Left kidney (tissue), 2 donors: ENCODE measurements around the gene FAM163B. TPM values are rescaled to one million over a fixed set of nuclear protein-coding genes. Genes with fewer than 3 reads are reported as not detected.

ENCODE experiments used
- DNase-seq: peaks from one replicate; pipeline ENCODE4 v3.0.0-alpha.2; 2013
- polyA plus RNA-seq: library from polyadenylated mRNA; unstranded; fragments of 120-200 nt; gene quantifications from one replicate; pipeline ENCODE4 v1.2.1, GENCODE V29; 2013; ENCODE audit not compliant: insufficient read length

The FAM163B gene
- polyA plus RNA-seq, 1 donor: 0.12 TPM

DNA sequence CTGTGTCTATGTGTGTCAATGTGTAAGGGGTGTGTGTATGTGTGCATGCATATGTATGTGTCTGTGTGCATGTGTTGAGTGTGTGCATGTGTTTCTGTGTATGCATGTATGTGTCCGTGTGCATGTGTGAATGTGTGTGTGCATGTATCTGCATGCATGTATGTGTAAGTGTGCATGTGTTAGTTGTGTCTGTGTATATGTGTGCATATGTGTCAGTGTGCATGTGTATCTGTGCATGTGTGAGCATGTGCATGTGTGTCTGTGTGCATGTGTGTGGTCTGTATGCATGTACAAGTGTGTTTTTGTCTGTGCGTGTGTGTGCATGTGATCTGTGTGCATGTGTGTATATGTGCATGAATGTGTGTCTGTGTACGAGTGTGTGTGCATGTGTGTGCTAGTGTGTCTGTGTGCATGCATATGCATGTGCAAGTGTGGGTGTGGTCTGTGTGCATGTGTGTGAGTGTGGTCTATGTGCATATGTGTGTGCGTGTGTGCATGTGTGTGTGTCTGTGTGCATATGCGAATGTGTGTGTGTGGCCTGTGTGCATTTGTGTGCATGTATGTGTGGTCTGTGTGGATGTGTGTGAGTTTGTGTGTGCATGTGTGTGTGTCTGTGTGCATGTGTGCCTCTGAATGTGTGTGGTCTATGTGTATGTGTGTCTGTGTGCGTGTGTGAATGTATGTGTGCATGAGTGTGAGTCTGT lies 9.6 kb downstream of the FAM163B start:
- DNase-seq: no peak

DNA sequence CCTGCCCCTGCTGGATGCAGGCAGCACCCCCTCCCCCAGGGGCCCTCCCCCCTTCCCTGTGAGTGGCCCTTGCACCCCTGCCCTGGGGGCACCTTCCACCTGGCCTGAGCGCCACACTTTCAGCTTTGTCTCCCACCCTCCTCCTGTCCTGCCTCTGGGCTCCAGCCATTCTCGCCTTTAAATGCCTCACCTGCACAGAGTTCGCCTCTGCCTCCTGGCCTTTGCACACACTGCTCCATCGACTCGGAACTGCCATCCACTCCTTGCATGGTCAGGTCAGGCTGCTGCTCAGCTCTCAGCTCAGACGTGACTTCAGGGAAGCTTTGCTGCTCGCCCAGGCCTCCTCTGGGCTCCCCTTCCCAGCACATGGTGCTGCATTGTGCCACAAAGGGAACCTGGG lies 10.2 kb downstream of the FAM163B start:
- no peak for DNase-seq

DNA sequence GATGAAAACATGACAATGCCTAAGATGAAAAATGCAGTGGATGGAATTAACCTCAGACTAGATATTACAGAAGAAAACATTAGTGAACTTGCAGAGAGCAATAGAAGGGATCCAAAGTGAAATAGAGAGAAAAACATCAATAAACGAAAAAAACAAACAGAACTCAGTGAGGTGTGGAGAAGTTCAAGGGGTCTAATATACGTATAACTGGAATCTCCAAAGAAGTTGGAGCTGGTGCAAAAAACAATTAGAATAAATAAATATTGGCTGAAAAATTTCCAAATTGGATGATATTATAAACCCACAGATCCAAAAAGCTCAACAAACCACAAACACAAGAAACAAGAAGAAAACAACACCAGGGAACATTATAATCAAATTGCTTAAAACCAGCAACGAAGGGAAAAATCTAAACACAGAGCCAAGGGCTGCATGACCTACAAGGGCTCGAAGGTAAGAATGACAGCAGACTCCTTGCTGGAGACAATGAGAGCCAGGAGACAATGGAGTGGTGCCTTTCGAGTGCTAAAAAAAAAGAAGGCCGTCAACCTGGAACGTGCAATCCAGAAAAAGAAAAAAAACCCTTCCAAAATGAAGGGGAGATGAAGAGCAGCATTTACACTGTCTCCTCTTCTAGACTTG lies 11.8 kb downstream of the FAM163B start:
- DNase-seq: no peak

DNA sequence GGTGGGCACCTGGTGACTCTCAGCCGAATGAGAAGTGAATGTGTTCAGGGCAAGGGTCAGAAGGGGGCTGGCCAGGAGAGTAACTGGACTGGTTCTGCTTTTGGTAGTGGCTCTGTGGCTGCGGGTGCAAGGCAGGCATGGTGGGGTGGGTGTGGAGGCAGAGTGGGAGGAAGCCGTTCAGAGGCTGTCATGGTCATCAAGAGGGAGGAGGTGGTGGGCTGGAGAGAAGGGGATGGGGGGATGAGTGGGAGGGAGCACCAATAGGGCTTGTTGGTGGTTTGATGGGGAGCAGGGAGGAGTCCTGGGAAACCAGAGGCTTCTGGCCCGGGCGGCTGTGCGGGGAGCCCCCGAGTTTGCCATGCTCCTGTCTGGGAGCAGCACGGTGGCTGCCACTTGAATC lies 13.3 kb downstream of the FAM163B start:
- no peak for DNase-seq

DNA sequence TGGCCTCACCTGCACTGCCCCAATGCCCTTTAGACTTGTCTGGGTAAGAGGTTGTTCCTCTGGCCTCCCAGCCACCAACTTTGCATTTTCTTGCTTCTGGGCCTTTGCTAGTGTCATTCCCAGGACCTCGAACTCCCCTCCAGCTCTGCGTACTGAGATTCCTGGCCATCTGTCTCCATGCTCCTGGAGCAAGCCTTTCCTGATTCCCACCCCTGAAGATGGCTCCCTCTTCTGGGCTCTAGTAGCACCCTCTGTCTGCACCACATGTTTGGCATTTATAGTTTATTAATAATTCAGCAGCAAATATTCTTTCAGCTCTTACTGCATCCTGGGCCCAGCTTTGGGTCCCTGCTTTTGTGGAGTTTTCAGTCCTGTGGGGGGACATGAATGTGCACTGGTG lies 14.9 kb downstream of the FAM163B start:
- DNase-seq: no peak

DNA sequence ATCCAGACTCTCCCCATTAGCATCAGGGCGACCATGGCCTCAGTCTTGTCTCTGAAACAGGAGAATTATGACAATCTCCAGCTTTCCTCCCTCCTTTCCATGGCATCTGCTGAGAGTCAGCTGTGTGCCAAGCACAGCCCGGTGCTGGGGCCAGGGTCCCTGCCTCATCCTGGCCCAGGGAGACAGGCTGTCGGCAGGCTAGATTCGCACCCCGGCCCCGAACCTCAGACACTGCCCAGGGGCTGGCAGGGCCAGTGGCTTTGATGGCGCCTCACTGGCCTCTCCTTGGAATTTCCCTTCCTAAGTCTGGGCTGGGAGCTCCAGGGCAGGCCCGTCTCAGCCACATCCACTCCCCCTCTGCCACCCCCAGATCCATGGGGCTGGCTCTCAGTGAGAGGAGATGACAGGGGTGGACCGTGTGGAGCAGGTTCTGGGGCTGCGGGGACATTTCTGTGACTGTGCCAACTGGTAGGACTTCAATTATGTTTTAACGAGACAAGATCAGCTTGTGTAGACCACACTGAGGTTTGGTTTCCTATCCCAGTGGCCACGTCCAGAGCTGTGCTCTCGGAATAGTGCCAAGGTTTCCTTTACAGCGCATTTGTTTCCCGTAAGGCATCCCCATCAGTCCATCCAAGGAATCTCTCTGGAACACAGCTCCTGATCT lies 15.5 kb downstream of the FAM163B start:
- DNase-seq: no peak

DNA sequence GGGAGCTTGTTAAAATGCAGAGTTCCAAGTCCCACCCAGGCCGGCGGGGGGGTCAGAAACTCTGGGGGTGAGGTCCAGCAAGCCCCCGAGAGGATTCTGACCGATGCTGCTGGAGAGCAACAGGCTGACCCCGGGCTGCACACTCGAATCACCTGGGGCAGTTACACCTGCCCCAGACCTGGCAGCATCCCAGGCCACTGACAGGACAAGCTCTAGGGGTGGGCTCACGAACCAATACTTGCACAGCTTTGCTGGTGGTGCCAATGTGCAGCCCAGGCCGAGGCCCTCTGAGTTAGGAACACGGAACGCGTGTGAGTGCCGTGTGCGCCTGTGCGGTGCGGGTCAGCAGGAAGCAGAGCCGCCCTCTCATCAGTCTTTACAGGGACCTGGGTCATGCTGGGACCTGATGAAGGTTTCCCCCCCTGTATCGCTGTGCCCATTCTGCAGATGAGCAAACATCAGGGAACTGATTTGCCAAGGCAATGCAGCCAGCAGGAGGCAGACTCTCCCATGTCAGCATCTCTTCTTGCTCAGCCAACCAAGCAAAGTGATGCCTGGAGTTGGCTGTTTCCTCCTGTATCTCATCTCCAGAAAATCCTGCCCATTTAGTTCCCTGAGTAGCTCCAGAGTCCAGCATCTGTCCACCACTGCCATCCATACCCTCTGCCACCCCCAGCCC lies 16.3 kb downstream of the FAM163B start:
- DNase-seq: no peak

DNA sequence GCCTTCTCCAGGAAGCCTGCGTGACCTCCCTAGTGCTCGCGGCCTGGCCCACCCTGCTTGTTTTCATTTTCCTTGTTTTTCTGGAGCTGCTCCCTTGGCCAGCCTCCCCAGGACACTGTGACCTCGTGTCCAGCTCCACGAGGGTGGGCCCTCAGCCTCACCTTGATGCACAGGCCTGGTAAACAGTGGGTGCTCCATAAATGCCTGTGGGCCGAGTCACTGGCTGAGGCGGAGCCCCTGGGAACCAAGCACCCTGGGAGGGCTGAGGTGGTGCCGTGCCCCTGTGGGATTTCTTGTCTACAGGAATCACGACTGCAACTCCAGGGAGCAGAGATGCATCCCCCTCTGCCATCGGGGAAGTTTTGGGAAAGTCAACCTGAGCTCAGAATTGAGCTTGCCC lies 17.2 kb downstream of the FAM163B start:
- DNase-seq: no peak

DNA sequence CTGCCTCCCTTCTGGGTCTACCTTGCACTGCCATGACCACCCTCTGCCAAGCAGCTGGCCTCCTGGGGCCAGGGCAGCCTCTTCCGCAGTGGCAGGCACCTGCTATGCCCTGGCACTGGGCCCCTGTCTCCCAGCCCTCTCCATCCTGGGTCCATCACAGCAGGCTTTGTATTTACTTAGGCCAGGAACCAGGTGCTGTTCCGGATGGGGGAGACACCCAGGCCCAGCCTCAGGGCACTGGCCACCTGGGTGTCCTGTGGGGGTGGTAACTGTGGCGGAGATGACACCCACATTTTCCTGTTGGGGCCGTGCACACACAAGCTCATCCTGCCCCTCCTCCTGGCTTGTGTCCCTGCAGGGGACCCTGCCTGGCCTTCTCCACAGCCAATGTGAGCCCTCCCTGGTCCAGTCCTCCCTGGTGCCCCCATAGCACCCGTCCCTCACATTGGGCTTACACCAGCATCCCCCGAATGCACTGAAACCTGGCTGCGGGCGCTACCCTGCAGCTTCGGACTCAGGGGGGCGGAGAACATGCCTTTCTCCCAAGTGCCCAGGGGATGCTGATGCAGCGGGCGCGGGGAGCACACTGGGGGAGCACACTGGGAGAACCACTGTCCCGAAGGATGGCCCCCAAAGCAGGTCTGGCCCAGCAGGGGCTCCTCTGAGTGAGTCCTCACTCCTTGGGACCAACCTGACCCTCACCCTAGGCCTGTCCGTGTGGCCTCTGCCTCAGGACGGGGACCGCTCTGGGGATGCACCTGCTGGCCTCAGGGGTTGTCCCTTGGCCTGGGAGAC lies 17.9 kb downstream of the FAM163B start:
- DNase-seq: no peak

DNA sequence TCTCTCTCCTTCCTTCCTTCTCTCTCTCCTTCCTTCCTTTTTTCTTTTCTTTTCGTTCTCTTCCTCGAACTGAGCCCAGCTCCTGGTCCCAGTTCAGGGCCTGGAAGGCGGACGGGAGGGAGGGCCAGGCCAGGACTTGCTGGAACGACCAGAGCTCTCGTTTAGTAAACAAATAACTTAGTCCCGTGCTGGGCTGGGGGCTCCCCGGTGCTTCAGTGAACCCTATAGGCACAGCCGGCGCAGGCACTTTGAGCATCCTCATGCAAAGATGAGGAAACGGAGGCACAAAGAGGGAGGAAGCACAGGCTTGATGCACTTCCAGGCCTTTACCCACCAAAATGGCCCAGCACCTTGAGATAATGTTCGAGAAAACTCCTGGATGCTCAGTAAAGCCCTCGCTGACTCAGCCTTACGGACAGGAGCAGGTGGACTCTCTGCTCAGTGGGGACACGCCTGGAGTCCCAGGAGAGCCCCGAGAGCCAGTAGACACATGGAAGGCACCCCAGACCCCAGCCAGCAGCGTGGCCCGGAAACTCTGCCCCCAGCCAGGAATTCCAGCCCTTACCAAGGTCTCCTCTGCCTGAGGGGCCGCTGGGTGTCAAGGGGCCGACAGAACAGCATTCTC lies 18.8 kb downstream of the FAM163B start:
- DNase-seq: no peak

DNA sequence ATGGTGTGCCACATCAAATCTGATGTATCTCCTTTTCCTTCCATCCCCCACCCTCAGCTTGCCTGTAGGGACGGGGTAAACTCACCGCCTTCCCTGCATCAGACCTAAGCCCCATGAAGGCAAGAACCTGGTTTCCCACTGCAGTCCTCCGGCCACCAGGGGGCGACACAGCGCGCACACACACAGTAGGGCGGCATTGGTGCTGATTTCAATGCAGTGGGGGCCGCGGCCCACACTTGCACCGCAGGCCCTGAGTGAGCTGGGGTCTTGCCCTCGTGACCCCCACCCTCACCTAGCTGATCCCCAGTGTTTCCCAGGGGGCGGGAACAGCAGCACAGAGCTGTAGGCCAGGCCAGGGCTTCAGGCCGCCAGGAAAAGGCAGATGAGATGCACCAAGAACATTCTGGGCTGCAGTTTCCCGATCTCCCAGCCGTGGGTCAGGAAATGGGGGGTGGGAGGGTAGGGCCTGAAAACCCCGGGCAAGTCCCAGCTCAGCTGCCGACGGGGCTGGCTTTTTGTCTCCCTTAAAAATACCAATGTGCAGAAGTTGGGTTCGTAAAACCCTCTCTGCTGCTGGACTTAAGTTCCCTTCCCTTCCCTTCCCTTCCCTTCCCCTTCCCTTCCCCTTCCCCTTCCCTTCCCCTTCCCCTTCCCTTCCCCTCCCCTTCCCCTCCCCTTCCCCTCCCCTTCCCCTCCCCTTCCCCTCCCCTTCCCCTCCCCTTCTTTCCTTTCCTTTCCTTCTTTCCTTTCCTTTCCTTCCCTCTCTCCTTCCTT lies 19.5 kb downstream of the FAM163B start:
- DNase-seq: no peak

DNA sequence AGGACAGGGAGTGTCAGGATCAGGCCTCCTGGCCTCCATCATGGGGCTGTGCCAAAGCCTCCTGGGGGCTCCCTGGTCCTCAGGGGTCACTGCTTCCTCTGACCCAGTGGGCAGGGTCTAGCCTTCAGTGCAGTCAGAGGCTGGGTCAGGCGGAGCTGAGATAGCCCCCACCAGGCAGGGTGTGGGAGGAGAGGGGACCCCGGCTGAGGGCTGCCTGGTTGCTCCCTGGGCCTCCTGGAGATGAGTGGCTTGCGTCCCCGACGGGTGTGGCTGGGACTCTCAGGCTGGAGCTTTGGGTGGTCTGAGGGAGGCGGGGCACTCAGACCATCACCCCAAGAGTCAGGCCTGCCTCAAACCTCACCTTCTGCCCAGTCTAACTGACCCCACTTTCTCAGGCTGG lies 21.7 kb downstream of the FAM163B start:
- no peak for DNase-seq

DNA sequence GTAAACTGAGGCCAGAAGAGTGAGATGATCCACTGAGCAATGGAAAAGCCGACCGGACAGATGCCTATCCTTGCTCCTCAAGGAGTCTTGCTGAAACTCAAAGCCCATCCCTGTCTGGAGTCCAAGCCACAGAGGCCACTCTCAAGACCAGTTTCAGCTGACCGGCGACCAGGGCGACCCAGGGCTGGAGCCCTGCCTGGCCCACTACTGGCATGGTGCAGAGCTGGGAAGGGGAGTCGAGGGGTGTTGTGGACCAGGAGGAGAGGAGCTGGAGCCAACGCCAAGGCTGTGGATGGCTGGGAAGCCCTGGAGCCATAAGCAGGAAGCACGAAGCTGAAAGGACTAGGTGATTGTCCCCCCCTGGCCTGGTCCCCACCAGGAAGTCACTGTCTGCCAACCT lies 22.1 kb downstream of the FAM163B start:
- no peak for DNase-seq

DNA sequence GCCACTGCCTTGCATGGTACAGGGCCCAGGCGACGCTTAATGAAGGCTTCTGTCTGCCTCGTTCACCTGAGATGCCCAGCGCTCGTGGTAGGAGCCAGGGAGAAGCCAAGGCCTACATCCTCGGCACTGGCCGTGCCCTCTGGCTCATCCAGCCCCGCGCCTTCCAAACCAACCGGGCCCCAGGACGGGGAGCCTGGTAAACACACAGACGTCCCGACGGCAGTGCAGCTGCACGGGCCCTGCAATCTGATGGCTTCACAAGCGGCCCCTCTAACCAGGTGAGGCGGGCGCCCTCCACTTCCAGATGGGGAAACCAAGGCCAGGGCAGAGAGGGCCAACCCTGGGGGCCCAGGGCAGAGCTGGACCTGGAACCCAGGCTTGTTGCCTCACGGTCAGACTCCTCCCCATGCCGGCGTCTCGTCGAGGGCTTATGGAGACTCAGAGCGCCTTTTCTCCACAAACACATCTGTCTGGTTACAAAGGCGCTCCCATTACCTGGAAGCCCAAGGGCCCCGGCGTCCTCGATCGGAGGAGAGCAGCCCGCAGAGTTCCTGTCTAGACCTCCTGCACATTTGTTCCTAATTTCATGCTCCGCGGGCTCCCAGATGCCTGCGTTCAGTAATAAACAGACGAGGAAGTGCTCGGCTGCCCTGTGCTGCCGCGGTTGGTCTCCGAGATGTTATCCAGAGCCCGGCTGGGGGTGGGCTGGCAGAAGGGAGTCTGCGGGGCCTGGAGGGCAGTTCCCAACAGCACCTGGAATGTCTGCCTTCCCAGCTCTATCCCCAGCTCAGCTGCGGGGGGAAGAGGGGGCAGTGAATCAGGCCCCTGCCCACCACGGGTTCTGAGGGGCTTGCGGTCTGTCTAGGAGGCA lies 23.5 kb downstream of the FAM163B start:
- no peak for DNase-seq

DNA sequence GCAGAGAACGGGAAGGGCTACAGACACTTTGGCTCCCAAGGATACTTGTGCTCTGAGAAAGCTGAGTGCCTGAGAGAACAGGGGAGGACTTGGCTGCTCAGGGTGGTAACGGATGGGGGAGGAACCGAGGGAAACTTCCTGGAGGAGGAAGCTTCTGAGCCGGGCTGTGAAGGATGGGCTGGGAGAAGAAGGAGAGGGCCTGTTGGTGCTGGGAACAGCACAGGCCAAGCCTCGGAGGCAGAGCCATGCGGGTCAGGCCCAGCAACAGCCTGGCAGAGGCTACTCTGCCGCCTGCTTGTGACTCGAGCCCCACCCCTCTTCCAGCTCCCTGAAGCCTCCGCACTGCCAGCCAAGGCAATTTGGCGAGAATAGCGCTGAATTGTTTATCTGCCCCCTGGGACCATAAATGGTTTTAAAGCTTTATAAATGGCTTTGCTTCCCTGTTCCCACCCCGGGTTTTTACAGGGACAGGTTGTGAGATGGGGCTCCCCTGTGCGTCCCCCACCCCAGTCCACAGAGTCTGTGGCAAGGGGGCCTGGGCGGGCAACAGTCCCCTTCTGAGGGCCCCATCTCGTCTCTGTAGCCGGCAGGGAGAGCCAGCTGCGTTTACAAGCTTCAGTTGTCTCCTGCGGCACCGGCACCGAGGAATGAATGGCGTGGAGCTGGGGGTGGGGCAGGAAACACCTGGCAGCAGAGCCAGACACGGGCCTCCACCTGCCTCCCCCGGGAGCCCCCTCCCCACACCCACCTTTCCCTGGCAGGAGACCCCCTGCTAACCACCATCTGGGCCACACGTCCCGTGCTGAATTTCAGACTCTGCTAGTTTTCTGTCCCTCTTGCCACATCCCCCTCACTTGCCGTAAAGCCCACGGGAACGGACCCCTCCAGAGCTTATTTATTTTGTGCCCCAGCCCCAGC lies 24.4 kb downstream of the FAM163B start:
- DNase-seq: no peak

DNA sequence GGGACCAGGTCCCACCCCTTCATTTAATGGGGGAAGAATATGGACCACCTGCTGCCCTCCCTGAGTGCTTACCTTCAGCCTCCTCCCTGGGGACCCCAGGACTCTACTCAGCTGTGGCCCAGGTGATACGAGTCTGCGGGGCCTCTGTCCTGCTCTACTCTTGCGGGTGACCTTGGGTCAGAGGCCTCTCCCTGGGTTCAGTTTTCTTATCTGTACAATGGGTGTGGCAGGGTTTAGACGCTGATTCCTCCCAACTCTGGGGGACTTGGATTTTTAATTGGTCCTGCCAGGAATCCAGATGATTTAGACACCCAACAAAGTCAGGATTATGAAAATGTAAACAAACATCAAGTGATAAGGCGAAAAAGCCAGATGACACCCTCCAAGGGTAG lies 25.0 kb downstream of the FAM163B start:
- DNase-seq: no peak

DNA sequence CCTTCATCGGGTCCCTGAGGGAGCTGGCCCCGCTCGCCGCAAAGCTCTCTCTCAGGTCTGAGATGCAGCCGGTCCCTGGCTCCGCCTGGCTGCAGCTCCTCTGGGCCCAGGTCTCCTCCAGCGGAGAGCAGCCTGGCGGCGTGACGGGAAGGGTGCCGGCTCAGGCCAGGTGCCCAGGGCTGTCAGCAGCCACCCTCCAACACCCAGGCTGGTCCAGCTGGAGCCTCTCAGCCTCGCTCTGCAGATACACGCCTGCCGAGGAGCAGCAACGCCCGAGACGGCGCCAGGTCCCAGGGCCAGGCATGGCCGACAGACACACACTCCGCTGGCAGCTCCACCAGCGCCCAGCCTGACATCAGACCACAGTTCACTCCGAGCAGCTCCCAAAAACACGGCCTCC lies 25.6 kb downstream of the FAM163B start:
- no peak for DNase-seq

DNA sequence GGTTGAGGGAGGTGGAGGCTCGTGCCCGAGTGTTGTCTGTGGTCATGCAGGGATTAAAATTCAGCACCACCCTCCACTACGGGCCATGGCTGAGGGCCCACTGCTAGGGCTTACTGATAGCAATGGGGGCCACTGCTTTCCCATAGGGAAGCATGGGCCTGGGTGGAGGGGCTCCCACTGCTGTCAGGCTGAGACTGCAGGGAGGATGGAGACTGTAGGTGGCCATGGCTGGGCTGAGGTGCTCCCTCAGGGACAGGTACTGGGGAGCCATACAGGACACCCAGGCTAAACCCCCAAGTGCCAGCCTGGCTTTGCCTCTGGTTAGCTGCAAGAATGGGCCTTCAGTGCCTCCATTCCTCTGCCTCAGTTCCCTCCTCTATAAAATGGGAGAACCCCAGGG lies 26.1 kb downstream of the FAM163B start:
- no peak for DNase-seq
